Astrocyte (in vitro differentiated cells and primary cell): ENCODE data around the gene PSORS1C1. TPM values are rescaled to one million over a fixed set of nuclear protein-coding genes. Genes with fewer than 3 reads are reported as not detected.

ENCODE experiments used
- DNase-seq: peaks from one replicate; pipeline ENCODE4 v3.0.0-alpha.2; 2010; ENCODE audit warnings: low read depth
- FAIRE-seq: peaks from 2 replicates; lab custom pipeline; 2011; peaks lifted over from hg19 to GRCh38; lab: Jason Lieb, UNC
- H2AFZ ChIP-seq: 2 replicates; pipeline ENCODE4 v1.6.0; 2012; ENCODE audit warnings: low read depth, low read length, inconsistent platforms
- H3K27ac ChIP-seq: 2 replicates; pipeline ENCODE4 v1.5.1; 2011; ENCODE audit warnings: low read depth, low read length, inconsistent platforms
- H3K27me3 ChIP-seq: 2 replicates; pipeline ENCODE4 v1.6.0; 2011; ENCODE audit warnings: low read length, inconsistent platforms; ENCODE audit not compliant: insufficient read depth
- H3K36me3 ChIP-seq: 2 replicates; pipeline ENCODE4 v1.5.1; 2011; ENCODE audit warnings: low read length, inconsistent platforms; ENCODE audit not compliant: insufficient read depth
- H3K4me1 ChIP-seq: 2 replicates; pipeline ENCODE4 v1.5.1; 2011; ENCODE audit warnings: low read length, inconsistent platforms; ENCODE audit not compliant: insufficient read depth
- H3K4me2 ChIP-seq: 2 replicates; pipeline ENCODE4 v1.6.0; 2012; ENCODE audit warnings: low read length, inconsistent platforms
- H3K4me3 ChIP-seq: 2 replicates; pipeline ENCODE4 v1.5.1; 2011; ENCODE audit warnings: low read depth, mild to moderate bottlenecking, low read length, inconsistent platforms; ENCODE audit not compliant: insufficient read depth
- H3K79me2 ChIP-seq: 2 replicates; pipeline ENCODE4 v1.6.0; 2012; ENCODE audit warnings: mild to moderate bottlenecking, low read length, inconsistent platforms; ENCODE audit not compliant: insufficient read depth
- H3K9ac ChIP-seq: 2 replicates; pipeline ENCODE4 v1.6.0; 2012; ENCODE audit warnings: mild to moderate bottlenecking, low read length, inconsistent platforms
- H3K9me3 ChIP-seq: 2 replicates; pipeline ENCODE4 v1.5.1; 2012; ENCODE audit warnings: low read depth, mild to moderate bottlenecking, low read length, inconsistent platforms; ENCODE audit not compliant: insufficient read depth
- H4K20me1 ChIP-seq: 2 replicates; pipeline ENCODE4 v1.6.0; 2012; ENCODE audit warnings: low read length, inconsistent platforms; ENCODE audit not compliant: insufficient read depth
- H3K27ac Mint-ChIP-seq: one replicate; pipeline ENCODE4 v1.8.0; 2021; ENCODE audit warnings: mild to moderate bottlenecking, mixed read lengths; ENCODE audit not compliant: unreplicated experiment
- H3K27me3 Mint-ChIP-seq: one replicate; pipeline ENCODE4 v1.8.0; 2021; ENCODE audit warnings: low read depth, mixed read lengths; ENCODE audit not compliant: unreplicated experiment
- H3K36me3 Mint-ChIP-seq: one replicate; pipeline ENCODE4 v1.8.0; 2021; ENCODE audit warnings: low read depth, mixed read lengths; ENCODE audit not compliant: unreplicated experiment
- H3K4me1 Mint-ChIP-seq: one replicate; pipeline ENCODE4 v1.8.0; 2021; ENCODE audit warnings: low read depth, mixed read lengths; ENCODE audit not compliant: unreplicated experiment
- H3K4me3 Mint-ChIP-seq: one replicate; pipeline ENCODE4 v1.8.0; 2021; ENCODE audit warnings: mild to moderate bottlenecking, moderate library complexity, mixed read lengths; ENCODE audit not compliant: unreplicated experiment
- H3K9me3 Mint-ChIP-seq: one replicate; pipeline ENCODE4 v1.8.0; 2021; ENCODE audit warnings: mild to moderate bottlenecking, mixed read lengths; ENCODE audit not compliant: unreplicated experiment
- CTCF ChIP-seq: IDR thresholded peaks from 2 replicates; pipeline ENCODE4 v1.5.1; 2011; ENCODE audit warnings: low read depth, mild to moderate bottlenecking, inconsistent platforms, low read length, moderate library complexity; ENCODE audit not compliant: insufficient read depth
- EZH2 ChIP-seq: IDR thresholded peaks from 2 replicates; pipeline ENCODE4 v1.6.1; 2012; ENCODE audit warnings: mild to moderate bottlenecking, low read length, inconsistent platforms; ENCODE audit not compliant: insufficient read depth
- total RNA-seq: library from RNA; stranded (reverse); gene quantifications from 2 replicates; pipeline ENCODE4 v1.2.1, GENCODE V29; 2021

Gene PSORS1C1
- total RNA-seq, 1 donor from 2014 or later, result 9.2 TPM

GRCh38 chr6:31138982-31139381 lies 24.4 kb downstream of the PSORS1C1 start, which contains the start of gene PSORS1C2:
Gene PSORS1C2, minus strand, starts transcription at chr6:31139066. Its CDS starts 40 bp downstream, at chr6:31139026.
- no peak for FAIRE-seq
- peak within 1 kb of the TSS; percentile 38 for H2AFZ ChIP-seq
- H3K4me1 ChIP-seq, result peaks cover 10% of the 10 kb centered on the region
- H3K4me2 ChIP-seq, result peak within 1 kb of the TSS; percentile 37
- Mint-ChIP-seq H3K27me3 (no peaks in the 10 kb centered on the region), H3K36me3 (peaks cover 2% of the 10 kb centered on the region), H3K4me1 (peaks cover 26% of the 10 kb centered on the region), H3K9me3 (no peaks in the 10 kb centered on the region), H3K27ac (no peak within 1 kb of the TSS), H3K4me3 (no peak within 1 kb of the TSS)
- no peak for TF ChIP-seq CTCF
- no peak for TF ChIP-seq EZH2
- H3K27me3 ChIP-seq, result no peaks in the 10 kb centered on the region
- no peak for DNase-seq
- no peaks in the 10 kb centered on the region for H4K20me1 ChIP-seq
- H3K4me3 ChIP-seq, result no peak within 1 kb of the TSS
- no peak within 1 kb of the TSS for H3K9ac ChIP-seq
- H3K27ac ChIP-seq, result no peak within 1 kb of the TSS
- no peaks in the 10 kb centered on the region for H3K36me3 ChIP-seq
- H3K79me2 ChIP-seq, result no peaks in the 10 kb centered on the region
- no peaks in the 10 kb centered on the region for H3K9me3 ChIP-seq

- H4K20me1 ChIP-seq, result no peaks in the 10 kb centered on the region
- Mint-ChIP-seq H3K27me3 (no peaks in the 10 kb centered on the region), H3K9me3 (no peaks in the 10 kb centered on the region), H3K4me3 (no peak overlapping the region), H3K27ac (no peak overlapping the region), H3K36me3 (peaks cover 2% of the 10 kb centered on the region), H3K4me1 (peaks cover 26% of the 10 kb centered on the region)
- no peak for FAIRE-seq
- no peaks in the 10 kb centered on the region for H3K36me3 ChIP-seq
- peak overlapping the region; percentile 38 for H2AFZ ChIP-seq
- H3K4me1 ChIP-seq, result peaks cover 10% of the 10 kb centered on the region
- peak overlapping the region; percentile 37 for H3K4me2 ChIP-seq
- H3K4me3 ChIP-seq, result no peak overlapping the region
- TF ChIP-seq CTCF (no peak), EZH2 (no peak)
- peak; percentile 27 for DNase-seq
- H3K9ac ChIP-seq, result no peak overlapping the region
- H3K27ac ChIP-seq, result no peak overlapping the region
- H3K27me3 ChIP-seq, result no peaks in the 10 kb centered on the region
- no peaks in the 10 kb centered on the region for H3K79me2 ChIP-seq
- no peaks in the 10 kb centered on the region for H3K9me3 ChIP-seq
These were observed 25.0 kb downstream of the PSORS1C1 start for GRCh38 chr6:31139599-31139998.

GRCh38 chr6:31140643-31141042 lies 26.0 kb downstream of the PSORS1C1 start:
- Histone ChIP-seq H4K20me1 (no peaks in the 10 kb centered on the region), H3K4me2 (no peak overlapping the region), H2AFZ (no peak overlapping the region), H3K9ac (no peak overlapping the region), H3K27me3 (no peaks in the 10 kb centered on the region), H3K9me3 (no peaks in the 10 kb centered on the region), H3K27ac (no peak overlapping the region), H3K4me1 (peaks cover 10% of the 10 kb centered on the region), H3K36me3 (peaks cover under 1% of the 10 kb centered on the region), H3K79me2 (no peaks in the 10 kb centered on the region), H3K4me3 (no peak overlapping the region)
- peaks cover 6% of the 10 kb centered on the region for H3K36me3 Mint-ChIP-seq
- FAIRE-seq (no peak), DNase-seq (no peak)
- no peak overlapping the region for H3K4me3 Mint-ChIP-seq
- TF ChIP-seq CTCF, result no peak
- TF ChIP-seq EZH2, result no peak
- no peaks in the 10 kb centered on the region for H3K9me3 Mint-ChIP-seq
- no peak overlapping the region for H3K27ac Mint-ChIP-seq
- peaks cover 26% of the 10 kb centered on the region for H3K4me1 Mint-ChIP-seq
- H3K27me3 Mint-ChIP-seq, result no peaks in the 10 kb centered on the region
